Mesodermal cell (in vitro differentiated cells): ENCODE results near the gene EP300.
"Not testable (repeated sequence)": the region's sequence is repeated elsewhere in the genome, so short reads cannot be mapped to it uniquely, and the experiment has no call there.

Experiments used
- H3K27ac ChIP-seq: 2 replicates; pipeline ENCODE4 v1.7.0; 2013; ENCODE audit warnings: mild to moderate bottlenecking, low read depth, low read length, moderate library complexity; ENCODE audit not compliant: severe bottlenecking
- H3K36me3 ChIP-seq: 2 replicates; pipeline ENCODE4 v1.7.1; 2013; ENCODE audit warnings: mild to moderate bottlenecking, low read length, moderate library complexity; ENCODE audit not compliant: control insufficient read depth, insufficient read depth
- H3K4me1 ChIP-seq: one replicate; pipeline ENCODE4 v1.7.1; 2013; ENCODE audit warnings: mild to moderate bottlenecking, low read length; ENCODE audit not compliant: insufficient read depth, control insufficient read depth, poor library complexity, severe bottlenecking
- H3K4me3 ChIP-seq: 2 replicates; pipeline ENCODE4 v1.7.0; 2013; ENCODE audit warnings: low read length, control low read depth, mild to moderate bottlenecking; ENCODE audit not compliant: insufficient read depth, poor library complexity, severe bottlenecking; ENCODE audit errors: extremely low read depth
- H3K9me3 ChIP-seq: 2 replicates; pipeline ENCODE4 v1.7.1; 2013; ENCODE audit warnings: mild to moderate bottlenecking, low read length, moderate library complexity; ENCODE audit not compliant: control insufficient read depth
- WGBS, 2 experiments: methylation state at CpG; one replicate each; pipeline ENCODE4 v1.1.5; 2013; ENCODE audit warnings: missing lambda C conversion rate in 2 of 2; ENCODE audit not compliant: insufficient coverage in 2 of 2; 5-methylcytosine and 5-hydroxymethylcytosine counted together

Gene EP300

DNA sequence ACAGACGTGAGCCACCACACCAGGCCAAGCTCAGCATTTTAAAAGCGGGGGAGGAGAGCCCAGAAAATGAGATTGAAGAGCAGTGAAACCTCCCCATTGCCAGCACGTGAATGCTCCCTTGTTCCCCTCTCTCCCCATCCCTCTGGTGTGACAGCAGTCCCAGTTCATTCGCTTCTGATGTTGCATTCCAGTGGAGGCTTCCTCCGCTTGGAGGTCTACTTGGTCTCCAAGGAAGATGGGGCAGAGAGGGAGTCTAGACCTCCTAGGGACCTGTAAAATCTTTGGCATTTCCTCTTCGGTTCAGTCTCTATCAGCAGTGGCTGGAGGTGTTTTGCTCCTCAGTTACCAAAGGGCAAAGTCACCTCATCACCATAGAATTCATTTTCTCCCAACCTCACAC, 30.2 kb upstream of the EP300 start:
- no peak overlapping the region for H3K4me3 ChIP-seq
- no peaks in the 10 kb centered on the region for H3K4me1 ChIP-seq
- no peaks in the 10 kb centered on the region for H3K36me3 ChIP-seq
- WGBS, 2 experiments, result 41 to 47% methylated on average over 3 to 4 of the region's 6 CpGs
- no peak overlapping the region for H3K27ac ChIP-seq
- H3K9me3 ChIP-seq, result no peaks in the 10 kb centered on the region

DNA sequence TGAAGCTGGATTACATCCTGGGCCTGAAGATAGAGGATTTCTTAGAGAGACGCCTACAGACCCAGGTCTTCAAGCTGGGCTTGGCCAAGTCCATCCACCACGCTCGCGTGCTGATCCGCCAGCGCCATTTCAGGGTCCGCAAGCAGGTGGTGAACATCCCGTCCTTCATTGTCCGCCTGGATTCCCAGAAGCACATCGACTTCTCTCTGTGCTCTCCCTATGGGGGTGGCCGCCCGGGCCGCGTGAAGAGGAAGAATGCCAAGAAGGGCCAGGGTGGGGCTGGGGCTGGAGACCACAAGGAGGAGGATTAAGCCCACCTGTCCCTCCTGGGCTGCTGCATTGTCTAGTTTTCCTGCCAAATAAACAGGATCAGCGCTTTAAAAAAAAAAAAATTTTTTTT, 28.1 kb upstream of the EP300 start:
- WGBS, 2 experiments, result 98% methylated on average over 9 to 11 of the region's 15 CpGs
- H3K4me1 ChIP-seq, H3K27ac ChIP-seq, H3K4me3 ChIP-seq, H3K36me3 ChIP-seq, H3K9me3 ChIP-seq: not testable (repeated sequence)

DNA sequence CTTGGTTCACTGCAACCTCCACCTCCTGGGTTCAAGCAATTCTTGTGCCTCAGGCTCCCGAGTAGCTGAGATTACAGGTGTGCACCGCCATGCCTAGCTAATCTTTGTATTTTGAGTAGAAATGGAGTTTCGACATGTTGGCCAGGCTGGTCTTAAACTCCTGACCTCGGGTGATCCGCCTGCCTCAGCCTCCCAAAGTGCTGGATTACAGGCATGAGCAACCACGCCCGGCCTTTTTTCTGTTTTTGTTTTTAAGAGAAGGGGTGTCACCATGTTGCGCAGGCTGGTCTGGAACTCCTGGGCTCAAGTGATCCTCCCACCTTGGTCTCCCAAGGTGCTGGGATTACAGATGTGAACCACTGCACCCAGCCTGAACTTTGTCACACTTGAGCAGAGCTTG, 26.1 kb upstream of the EP300 start:
- H3K4me1 ChIP-seq, H3K27ac ChIP-seq, H3K9me3 ChIP-seq, H3K4me3 ChIP-seq, H3K36me3 ChIP-seq: not testable (repeated sequence)
- 95 to 98% methylated on average over 8 of the region's 8 CpGs for WGBS, 2 experiments

DNA sequence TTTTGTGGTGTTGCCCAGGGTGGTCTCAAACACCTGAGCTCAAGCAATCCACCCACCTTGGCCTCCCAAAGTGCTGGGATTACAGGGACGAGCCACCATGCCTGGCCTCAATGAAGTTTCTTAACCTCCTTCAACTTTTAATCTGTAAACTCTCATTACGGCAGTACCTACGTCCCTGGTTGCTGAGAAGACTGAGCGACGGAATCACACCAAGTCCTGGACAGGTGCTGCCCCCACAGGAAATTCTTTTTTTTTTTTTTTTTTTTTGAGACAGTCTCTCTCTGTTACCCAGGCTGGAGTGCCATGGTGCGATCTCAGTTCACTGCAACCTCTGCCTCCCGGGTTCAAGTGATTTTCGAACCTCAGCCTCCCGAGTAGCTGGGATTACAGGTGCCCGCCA, 24.4 kb upstream of the EP300 start:
- 92 to 95% methylated on average over 10 of the region's 10 CpGs for WGBS, 2 experiments
- H3K4me3 ChIP-seq, H3K9me3 ChIP-seq, H3K36me3 ChIP-seq, H3K4me1 ChIP-seq, H3K27ac ChIP-seq: not testable (repeated sequence)

DNA sequence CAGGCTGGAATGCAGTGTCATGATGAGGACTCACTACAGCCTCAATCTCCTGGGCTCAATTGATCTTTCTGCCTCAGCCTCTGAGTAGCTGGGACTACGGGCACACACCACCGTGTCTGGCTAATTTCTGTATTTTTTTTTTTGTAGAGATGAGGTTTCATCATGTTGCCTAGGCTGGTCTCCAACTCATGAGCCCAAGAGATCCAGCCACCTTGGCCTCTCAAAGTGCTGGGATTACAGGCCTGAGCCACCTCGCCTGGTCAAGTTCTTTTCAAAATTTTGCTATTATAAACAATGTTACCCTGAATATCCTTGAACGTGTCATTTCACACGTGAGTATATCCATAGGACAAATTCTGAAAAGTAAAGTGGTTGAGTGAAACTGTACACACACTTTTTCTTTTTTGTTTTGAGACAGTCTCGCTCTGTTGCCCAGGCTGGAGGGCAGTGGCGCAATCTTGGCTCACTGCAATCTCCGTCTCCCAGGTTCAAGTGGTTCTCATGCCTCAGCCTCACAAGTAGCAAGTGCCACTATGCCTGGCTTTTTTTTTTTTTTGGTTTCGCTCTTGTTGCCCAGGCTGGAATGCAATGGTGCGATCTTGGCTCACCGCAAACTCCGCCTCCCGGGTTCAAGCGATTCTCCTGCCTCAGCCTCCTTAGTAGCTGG, 21.6 kb upstream of the EP300 start:
- Histone ChIP-seq H3K36me3 (no peaks in the 10 kb centered on the region), H3K27ac (no peak overlapping the region), H3K9me3 (no peaks in the 10 kb centered on the region), H3K4me1 (no peaks in the 10 kb centered on the region), H3K4me3 (no peak overlapping the region)
- WGBS, 2 experiments, result 89 to 99% methylated on average over 3 to 8 of the region's 14 CpGs

DNA sequence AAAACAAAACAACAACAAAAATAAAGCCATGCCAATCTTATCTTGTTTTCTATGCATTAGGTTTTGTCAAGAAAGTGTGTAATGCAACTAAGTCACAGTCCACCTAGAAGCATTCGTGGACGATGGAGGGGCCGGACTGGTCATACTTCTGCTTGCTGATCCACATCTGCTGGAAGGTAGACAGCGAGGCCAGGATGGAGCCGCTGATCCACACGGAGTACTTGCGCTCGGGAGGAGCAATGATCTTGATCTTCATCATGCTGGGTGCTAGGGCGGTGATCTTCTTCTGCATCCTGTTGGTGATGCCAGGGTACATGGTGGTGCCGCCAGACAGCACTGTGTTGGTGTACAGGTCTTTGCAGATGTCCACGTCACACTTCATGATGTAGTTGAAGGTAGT, 18.3 kb upstream of the EP300 start:
- H3K36me3 ChIP-seq, result no peaks in the 10 kb centered on the region
- H3K4me3 ChIP-seq, result no peak overlapping the region
- no peaks in the 10 kb centered on the region for H3K9me3 ChIP-seq
- H3K27ac ChIP-seq, result no peak overlapping the region
- 90 to 98% methylated on average over 11 of the region's 11 CpGs for WGBS, 2 experiments
- no peaks in the 10 kb centered on the region for H3K4me1 ChIP-seq

DNA sequence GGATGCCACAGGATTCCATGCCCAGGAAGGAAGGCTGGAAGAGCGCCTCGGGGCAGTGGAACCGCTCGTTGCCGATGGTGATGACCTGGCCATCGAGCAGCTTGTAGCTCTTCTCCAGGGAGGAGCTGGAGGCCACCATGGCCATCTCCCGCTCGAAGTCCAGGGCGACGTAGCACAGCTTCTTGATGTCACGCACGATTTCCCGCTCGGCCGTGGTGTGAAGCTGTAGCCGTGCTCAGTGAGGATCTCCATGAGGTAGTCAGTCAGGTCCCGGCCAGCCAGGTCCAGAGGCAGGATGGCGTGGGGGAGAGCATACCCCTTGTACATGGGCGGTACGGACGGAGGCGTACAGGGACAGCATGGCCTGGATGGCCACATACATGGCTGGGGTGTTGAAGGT, 17.9 kb upstream of the EP300 start:
- H3K4me3 ChIP-seq, result no peak overlapping the region
- no peaks in the 10 kb centered on the region for H3K9me3 ChIP-seq
- WGBS, 2 experiments, result 96 to 98% methylated on average over 22 of the region's 22 CpGs
- H3K27ac ChIP-seq, result no peak overlapping the region
- no peaks in the 10 kb centered on the region for H3K36me3 ChIP-seq
- no peaks in the 10 kb centered on the region for H3K4me1 ChIP-seq

DNA sequence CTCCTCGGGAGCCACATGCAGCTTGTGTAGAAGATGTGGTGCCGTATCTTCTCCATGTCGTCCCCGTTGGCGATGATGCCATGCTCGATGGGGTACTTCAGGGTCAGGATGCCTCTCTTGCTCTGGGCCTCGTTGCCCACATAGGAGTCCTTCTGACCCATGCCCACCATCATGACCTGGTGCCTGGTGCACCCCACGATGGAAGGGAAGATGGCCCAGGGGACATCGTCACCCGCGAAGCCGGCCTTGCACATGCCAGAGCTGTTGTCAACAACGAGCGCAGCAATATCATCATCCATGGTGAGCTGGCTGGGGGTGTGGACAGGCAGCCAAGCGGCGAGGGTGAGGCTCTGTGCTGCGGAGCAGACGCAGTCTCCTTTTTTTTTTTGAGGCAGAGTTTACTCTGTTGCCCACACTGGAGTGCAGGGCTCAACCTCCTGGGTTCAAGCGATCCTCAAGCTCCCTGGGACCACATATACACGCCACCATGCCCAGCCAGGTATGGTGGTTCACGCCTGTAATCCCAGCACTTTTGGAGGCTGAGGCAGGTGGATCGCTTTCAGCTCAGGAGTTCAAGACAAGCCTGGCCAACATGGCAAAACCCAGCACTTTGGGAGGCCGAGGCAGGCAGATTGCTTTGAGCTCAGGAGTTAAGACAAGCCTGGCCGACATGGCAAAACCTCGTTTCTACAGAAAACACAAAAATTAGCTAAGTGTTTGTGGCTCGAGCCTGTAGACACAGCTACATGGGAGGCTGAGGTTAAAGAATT, 17.3 kb upstream of the EP300 start:
- 93% methylated on average over 25 to 26 of the region's 26 CpGs for WGBS, 2 experiments
- Histone ChIP-seq H3K4me3 (no peak overlapping the region), H3K27ac (no peak overlapping the region), H3K9me3 (no peaks in the 10 kb centered on the region), H3K4me1 (no peaks in the 10 kb centered on the region), H3K36me3 (no peaks in the 10 kb centered on the region)

DNA sequence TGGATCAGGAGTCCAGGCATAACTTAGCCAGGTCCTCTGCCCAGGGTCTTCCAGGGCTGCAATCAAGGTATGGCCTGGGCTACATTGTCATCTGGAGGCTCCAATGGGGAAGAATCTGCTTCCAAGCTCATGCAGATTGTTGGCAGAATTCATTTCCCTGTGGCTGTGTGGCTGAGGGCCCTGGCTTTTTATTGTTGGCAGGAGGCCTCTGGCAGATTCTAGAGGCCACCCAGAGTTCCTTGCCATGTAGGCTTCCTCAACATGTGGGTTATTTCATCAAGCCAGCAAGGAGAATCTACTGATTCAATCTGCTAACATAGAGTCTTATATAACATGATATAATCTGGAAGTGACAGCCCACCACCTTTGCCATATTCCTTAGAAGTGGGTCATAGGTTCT, 16.4 kb upstream of the EP300 start:
- no peak overlapping the region for H3K4me3 ChIP-seq
- H3K9me3 ChIP-seq, result no peaks in the 10 kb centered on the region

DNA sequence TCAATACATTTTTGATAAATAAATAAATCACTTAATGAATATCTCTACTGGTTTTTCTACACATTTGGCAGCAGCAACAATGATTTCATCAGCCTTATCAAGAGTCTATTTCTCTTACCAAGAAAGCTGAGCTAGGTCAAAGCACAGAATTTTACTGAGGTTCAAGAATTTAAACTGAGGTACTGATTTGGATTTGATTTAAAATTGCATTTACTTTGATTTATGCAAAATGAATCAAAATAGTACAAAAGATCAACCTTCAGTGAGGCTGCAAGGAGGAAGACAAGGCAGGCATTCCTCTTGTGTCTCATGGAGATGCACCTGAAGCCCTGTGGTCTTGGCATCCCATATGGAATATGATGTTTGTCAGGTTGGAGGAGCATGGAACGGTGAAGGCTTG, 15.5 kb upstream of the EP300 start:
- no peak overlapping the region for H3K4me3 ChIP-seq
- 100% methylated on average over 1 of the region's 1 CpG; no CpG with 5 or more reads in 1 of the 2 experiments for WGBS, 2 experiments
- no peaks in the 10 kb centered on the region for H3K4me1 ChIP-seq
- no peak overlapping the region for H3K27ac ChIP-seq
- H3K9me3 ChIP-seq, result no peaks in the 10 kb centered on the region
- H3K36me3 ChIP-seq, result no peaks in the 10 kb centered on the region

More for the DNA sequence above, 16.4 kb upstream of the EP300 start:
- no peaks in the 10 kb centered on the region for H3K36me3 ChIP-seq
- H3K4me1 ChIP-seq, result no peaks in the 10 kb centered on the region
- H3K27ac ChIP-seq, result no peak overlapping the region

DNA sequence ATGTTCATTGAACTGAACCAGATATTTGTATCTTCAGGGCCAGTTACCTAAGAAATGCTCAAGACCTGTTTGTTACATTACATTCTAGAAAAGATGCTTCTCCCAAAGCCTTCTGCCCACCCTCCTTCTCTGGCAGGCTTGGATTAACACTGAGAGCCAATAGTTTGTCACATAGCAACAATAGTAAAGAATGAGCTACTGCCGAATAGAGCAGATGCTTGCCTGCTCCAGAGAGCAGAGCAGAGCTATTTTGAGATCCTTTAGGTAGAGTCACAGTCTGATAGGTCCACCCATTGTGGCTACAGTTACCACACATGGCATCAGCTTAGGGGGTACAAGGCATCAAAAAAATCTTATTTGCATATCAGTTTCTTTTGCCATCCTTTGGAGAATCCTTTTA, 13.5 kb upstream of the EP300 start:
- Histone ChIP-seq H3K4me3 (no peak overlapping the region), H3K4me1 (no peaks in the 10 kb centered on the region), H3K27ac (no peak overlapping the region), H3K9me3 (no peaks in the 10 kb centered on the region), H3K36me3 (no peaks in the 10 kb centered on the region)
- 73% methylated on average over 1 of the region's 1 CpG; no CpG with 5 or more reads in 1 of the 2 experiments for WGBS, 2 experiments
